Choroid plexus epithelial cell (primary cell): Measurements from ENCODE around the gene HECW1.
"Not testable (repeated sequence)": the region's sequence is repeated elsewhere in the genome, so short reads cannot be mapped to it uniquely, and the experiment has no call there.

Source experiments
- DNase-seq: peaks from one replicate; pipeline ENCODE4 v3.0.0-alpha.2; 2010; ENCODE audit warnings: low read depth
- H3K4me3 ChIP-seq: 2 replicates; pipeline ENCODE4 v1.5.1; 2011; ENCODE audit warnings: low read depth, mild to moderate bottlenecking, control low read depth, low read length, moderate library complexity
- TF ChIP-seq, protein P1 (sequence below): conservative IDR thresholded peaks from 2 replicates; pipeline ENCODE4 v1.5.1; 2011; ENCODE audit warnings: low read depth, mild to moderate bottlenecking, control low read depth, inconsistent platforms, low read length, moderate library complexity

Gene HECW1

DNA sequence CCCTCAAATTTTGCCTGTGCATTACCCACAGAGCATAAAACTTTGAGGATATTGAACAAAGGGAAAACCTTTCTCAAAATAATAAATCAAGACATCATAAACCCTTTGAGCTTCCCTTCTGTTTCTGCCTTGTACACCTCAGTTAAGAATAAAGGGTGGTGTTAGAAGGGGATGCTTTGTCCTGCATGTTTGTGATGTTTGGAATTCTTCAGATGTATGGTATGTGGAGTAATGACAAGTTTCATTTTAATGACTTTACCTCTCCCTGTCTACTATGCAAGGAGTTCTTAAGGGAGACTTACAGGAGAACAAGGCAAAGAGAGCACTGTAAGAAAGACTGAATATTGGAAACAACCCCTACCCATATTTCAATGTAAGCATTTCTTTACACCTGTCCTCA lies 99.2 kb downstream of the HECW1 start:
- peak; percentile 24 for DNase-seq
- no peak overlapping the region for H3K4me3 ChIP-seq
- TF ChIP-seq, protein P1, sequence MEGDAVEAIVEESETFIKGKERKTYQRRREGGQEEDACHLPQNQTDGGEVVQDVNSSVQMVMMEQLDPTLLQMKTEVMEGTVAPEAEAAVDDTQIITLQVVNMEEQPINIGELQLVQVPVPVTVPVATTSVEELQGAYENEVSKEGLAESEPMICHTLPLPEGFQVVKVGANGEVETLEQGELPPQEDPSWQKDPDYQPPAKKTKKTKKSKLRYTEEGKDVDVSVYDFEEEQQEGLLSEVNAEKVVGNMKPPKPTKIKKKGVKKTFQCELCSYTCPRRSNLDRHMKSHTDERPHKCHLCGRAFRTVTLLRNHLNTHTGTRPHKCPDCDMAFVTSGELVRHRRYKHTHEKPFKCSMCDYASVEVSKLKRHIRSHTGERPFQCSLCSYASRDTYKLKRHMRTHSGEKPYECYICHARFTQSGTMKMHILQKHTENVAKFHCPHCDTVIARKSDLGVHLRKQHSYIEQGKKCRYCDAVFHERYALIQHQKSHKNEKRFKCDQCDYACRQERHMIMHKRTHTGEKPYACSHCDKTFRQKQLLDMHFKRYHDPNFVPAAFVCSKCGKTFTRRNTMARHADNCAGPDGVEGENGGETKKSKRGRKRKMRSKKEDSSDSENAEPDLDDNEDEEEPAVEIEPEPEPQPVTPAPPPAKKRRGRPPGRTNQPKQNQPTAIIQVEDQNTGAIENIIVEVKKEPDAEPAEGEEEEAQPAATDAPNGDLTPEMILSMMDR, result no peak

DNA sequence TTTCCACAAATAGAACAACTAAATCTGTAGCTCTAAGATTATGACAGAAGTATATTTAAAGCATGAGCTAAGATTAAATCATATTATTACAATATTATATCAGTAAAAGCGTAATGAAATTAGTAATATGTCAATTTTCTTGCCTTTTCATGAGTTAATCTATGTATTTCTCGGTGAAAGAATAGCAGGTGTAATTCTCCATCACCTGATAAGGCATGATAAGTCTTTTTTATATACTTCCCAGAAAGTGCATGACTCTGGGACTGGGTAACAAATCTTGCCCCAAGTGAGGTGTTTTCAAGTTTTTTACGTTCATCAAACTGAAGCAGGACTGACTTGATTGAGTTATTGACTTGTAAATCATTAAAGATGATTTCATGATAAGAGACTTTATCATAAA lies 100.5 kb downstream of the HECW1 start:
- TF ChIP-seq, protein P1, result no peak
- no peak for DNase-seq
- no peak overlapping the region for H3K4me3 ChIP-seq

DNA sequence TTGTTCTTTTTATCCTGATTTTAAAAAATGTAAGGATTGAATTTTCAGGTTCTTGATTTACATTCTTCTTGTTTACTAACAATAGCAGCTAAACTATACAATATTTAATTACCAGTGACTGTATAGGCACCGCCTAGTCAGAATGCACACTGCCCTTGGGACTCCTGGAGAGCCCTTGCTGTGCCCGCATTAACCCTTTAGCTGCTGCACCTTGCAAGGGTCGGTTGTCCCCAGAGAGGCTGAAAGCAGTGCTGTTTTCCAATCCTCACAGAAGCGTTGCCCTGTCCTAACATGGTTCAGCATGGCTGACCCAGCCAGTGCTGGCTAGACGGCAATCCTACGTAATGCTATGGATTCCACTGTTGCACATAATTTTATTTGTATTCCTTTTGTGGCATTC lies 102.6 kb downstream of the HECW1 start:
- DNase-seq, result no peak

DNA sequence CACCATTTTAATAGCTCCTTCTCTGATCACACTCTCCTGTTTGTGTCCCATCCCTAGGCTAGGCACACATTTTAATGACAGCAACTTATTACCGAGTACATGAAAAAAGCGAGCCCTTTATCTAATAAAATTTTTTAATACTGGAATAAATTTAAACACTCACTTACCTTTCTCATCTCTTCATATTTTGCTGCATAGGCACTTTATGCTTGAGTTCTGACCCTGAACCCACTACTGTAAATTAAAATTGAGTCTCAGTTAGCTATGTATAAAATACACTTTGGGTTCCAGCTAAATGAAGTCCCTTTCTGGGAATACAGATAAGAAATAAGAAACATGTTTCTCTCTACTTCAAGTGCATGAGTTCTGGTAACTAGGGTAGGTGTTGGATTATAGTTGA lies 104.6 kb downstream of the HECW1 start:
- H3K4me3 ChIP-seq, result no peak overlapping the region
- TF ChIP-seq, protein P1, result no peak
- DNase-seq, result no peak

More for the DNA sequence above, 102.6 kb downstream of the HECW1 start:
- TF ChIP-seq, protein P1, result no peak
- H3K4me3 ChIP-seq, result no peak overlapping the region

DNA sequence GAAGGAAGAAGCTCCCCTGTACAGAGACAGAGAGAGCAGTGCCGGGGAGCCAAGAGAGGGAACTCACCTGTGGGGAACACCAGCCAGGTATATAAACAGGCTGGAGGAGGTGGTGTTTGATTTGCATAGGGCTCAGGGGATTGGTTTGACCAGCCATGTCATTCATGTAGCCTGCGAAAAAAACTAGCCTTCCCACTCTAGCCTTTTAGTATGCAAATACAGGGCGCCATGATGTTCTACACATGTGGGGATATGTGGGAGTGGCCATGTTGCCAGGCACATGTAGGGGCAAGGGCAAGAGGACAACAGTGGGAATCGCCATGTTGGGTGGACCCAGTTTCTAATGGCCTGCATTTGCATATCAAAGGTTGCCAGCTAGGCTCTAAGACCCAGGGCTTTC lies 106.5 kb downstream of the HECW1 start:
- DNase-seq, H3K4me3 ChIP-seq: not testable (repeated sequence)

DNA sequence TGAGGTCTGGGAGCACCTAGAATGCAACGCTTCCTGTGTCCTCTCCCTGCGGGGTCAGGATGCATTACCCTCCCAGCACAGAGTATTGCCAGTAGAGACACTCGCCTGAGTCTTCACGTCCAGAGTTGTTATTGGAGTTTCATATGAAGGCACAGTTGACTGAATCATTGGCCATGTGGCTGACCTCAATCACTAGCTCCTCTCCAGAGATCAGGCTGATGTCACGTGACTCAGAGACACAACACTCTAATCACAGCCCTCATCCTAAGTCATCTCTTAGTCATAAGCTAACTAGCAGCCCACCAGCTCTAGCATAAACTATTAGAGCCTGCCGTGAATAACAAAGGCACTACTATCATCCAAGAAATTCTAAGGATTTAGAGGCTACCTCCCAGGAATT lies 107.8 kb downstream of the HECW1 start:
- no peak overlapping the region for H3K4me3 ChIP-seq
- peak; percentile 74 for DNase-seq
- TF ChIP-seq, protein P1, result no peak

DNA sequence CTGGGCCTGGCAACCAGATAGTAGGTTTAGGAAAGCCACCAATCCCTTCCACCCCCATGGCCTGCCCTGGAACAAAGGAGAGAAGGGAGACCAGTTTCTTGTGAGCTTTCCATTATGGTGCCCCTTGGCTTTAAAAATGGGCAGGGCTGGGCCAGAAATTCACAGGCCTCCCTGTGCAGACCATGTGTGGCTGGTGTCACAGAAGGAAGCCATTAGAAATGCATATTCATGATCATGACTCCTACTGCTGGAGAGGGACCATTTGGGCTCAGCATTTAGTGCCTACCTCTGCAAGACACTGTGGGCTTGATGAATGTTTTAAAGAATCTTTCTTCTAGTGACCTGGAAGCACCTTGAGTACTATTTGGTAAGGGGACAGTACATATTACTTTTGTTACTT lies 108.3 kb downstream of the HECW1 start:
- TF ChIP-seq, protein P1, result no peak
- DNase-seq, result no peak
- no peak overlapping the region for H3K4me3 ChIP-seq

DNA sequence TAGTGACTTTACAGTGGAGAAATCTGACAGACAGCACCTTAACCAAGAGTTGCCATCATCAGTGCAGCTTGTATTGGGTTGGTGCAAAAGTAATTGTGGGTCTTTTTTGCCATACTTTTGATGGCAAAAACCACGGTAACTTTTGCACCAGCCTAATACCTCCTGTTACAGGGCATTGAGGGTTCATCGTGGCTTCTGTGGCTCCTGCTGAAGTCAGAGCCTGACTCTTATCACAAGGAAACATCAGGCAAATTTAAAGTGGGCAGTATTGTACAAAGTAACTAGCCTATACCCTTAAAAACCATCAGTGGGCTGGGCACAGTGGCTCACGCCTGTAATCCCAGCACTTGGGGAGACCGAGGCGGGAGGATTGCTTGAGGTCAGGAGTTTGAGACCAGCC lies 117.4 kb downstream of the HECW1 start:
- DNase-seq, result no peak
- TF ChIP-seq, protein P1, result no peak

More for the DNA sequence above, 117.4 kb downstream of the HECW1 start:
- no peak overlapping the region for H3K4me3 ChIP-seq
